Endodermal cell (in vitro differentiated cells): ENCODE data around the gene TDRD7. TPM values are rescaled to one million over a fixed set of nuclear protein-coding genes. Genes with fewer than 3 reads are reported as not detected.

Source experiments
- DNase-seq: peaks from one replicate; pipeline ENCODE4 v3.0.0-alpha.2; 2017
- H3K27ac ChIP-seq: 2 replicates; pipeline ENCODE4 v1.5.1; 2013; ENCODE audit warnings: mild to moderate bottlenecking, low read depth, low read length, moderate library complexity
- H3K27me3 ChIP-seq: 2 replicates; pipeline ENCODE4 v1.6.1; 2013; ENCODE audit warnings: mild to moderate bottlenecking, low read length, moderate library complexity; ENCODE audit not compliant: insufficient read depth, control insufficient read depth, poor library complexity, severe bottlenecking
- H3K36me3 ChIP-seq: 2 replicates; pipeline ENCODE4 v1.7.0; 2013; ENCODE audit warnings: mild to moderate bottlenecking, low read length, moderate library complexity; ENCODE audit not compliant: control insufficient read depth, insufficient read depth
- H3K4me1 ChIP-seq: one replicate; pipeline ENCODE4 v1.7.0; 2013; ENCODE audit warnings: low read length; ENCODE audit not compliant: control insufficient read depth, insufficient read depth
- H3K4me3 ChIP-seq: 2 replicates; pipeline ENCODE4 v1.5.1; 2013; ENCODE audit warnings: mild to moderate bottlenecking, low read length, moderate library complexity
- H3K9ac ChIP-seq: 2 replicates; pipeline ENCODE4 v1.6.1; 2013; ENCODE audit warnings: mild to moderate bottlenecking, low read length, moderate library complexity; ENCODE audit not compliant: poor library complexity, severe bottlenecking; ENCODE audit errors: extremely low read depth
- H3K9me3 ChIP-seq: 2 replicates; pipeline ENCODE4 v1.6.1; 2013; ENCODE audit warnings: mild to moderate bottlenecking, low read length, moderate library complexity; ENCODE audit not compliant: control insufficient read depth
- H3K27ac Mint-ChIP-seq: 2 replicates; pipeline ENCODE4 v1.8.0; 2020; ENCODE audit warnings: mixed read lengths
- H3K27me3 Mint-ChIP-seq: 2 replicates; pipeline ENCODE4 v1.8.0; 2021; ENCODE audit warnings: mild to moderate bottlenecking, mixed read lengths; ENCODE audit not compliant: insufficient read depth
- H3K36me3 Mint-ChIP-seq: 2 replicates; pipeline ENCODE4 v1.8.0; 2020; ENCODE audit warnings: low read depth, mixed read lengths
- H3K4me1 Mint-ChIP-seq: 2 replicates; pipeline ENCODE4 v1.8.0; 2020; ENCODE audit warnings: mixed read lengths
- H3K4me3 Mint-ChIP-seq: 2 replicates; pipeline ENCODE4 v1.8.0; 2020; ENCODE audit warnings: mild to moderate bottlenecking, moderate library complexity, mixed read lengths
- H3K9me3 Mint-ChIP-seq: 2 replicates; pipeline ENCODE4 v1.8.0; 2020; ENCODE audit warnings: mild to moderate bottlenecking, mixed read lengths
- WGBS, 2 experiments: methylation state at CpG; one replicate each; pipeline versions ENCODE4 v1.1.5 to v1.1.7; 2013; ENCODE audit warnings: missing lambda C conversion rate in 2 of 2, mixed read lengths in 1 of 2; ENCODE audit not compliant: insufficient coverage in 1 of 2, insufficient read length in 1 of 2; 5-methylcytosine and 5-hydroxymethylcytosine counted together
- total RNA-seq, 2 donors: library from RNA; stranded (reverse); fragmentation: NEBNext Ultra II Directional in 1 of 2; extraction: Animal tissue kit (Norgen Biotek cat#: 25700) in 1 of 2; gene quantifications; 2 replicates in 1 of 2; 3 replicates in 1 of 2; pipeline ENCODE4 v1.2.1, GENCODE V29; 2021
- TF ChIP-seq, protein P1 (sequence below): fragments of 200-600 bp; sonication (generic); conservative IDR thresholded peaks from 2 replicates; pipeline ENCODE4 v1.5.0; 2021; ENCODE audit warnings: antibody characterized with exemption, mild to moderate bottlenecking

TDRD7 gene
- total RNA-seq, 2 donors from 2014 or later, result 25.9 to 31.9 TPM

DNA sequence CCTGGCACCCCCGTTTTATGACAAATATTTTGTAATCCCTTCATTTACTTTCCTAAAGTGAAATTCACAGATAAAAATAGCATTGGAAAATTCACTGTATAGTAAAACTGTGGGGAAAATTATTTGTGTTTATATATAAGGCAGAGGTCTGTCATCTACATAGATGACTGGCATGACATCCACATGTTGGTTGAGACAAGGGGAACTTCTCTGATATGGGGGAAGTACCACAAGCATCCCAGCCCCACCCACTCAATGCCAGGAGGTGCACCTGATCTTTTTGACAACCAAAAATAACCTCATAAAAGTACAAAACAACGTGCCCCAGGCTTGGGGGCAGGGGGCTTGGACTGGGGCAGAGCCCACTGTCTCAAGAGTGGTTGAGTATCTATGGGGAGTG, 6.3 kb upstream of the TDRD7 start:
- 84% methylated on average over 2 of the region's 2 CpGs; no CpG with 5 or more reads in 1 of the 2 experiments for WGBS, 2 experiments
- Histone ChIP-seq H3K27me3 (no peaks in the 10 kb centered on the region), H3K9me3 (peaks cover 35% of the 10 kb centered on the region), H3K4me1 (peaks cover 5% of the 10 kb centered on the region), H3K36me3 (no peaks in the 10 kb centered on the region), H3K4me3 (peak overlapping the region; percentile 51), H3K9ac (no peak overlapping the region), H3K27ac (no peak overlapping the region)
- TF ChIP-seq, protein P1, sequence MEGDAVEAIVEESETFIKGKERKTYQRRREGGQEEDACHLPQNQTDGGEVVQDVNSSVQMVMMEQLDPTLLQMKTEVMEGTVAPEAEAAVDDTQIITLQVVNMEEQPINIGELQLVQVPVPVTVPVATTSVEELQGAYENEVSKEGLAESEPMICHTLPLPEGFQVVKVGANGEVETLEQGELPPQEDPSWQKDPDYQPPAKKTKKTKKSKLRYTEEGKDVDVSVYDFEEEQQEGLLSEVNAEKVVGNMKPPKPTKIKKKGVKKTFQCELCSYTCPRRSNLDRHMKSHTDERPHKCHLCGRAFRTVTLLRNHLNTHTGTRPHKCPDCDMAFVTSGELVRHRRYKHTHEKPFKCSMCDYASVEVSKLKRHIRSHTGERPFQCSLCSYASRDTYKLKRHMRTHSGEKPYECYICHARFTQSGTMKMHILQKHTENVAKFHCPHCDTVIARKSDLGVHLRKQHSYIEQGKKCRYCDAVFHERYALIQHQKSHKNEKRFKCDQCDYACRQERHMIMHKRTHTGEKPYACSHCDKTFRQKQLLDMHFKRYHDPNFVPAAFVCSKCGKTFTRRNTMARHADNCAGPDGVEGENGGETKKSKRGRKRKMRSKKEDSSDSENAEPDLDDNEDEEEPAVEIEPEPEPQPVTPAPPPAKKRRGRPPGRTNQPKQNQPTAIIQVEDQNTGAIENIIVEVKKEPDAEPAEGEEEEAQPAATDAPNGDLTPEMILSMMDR, result no peak
- Mint-ChIP-seq H3K27ac (no peak overlapping the region), H3K4me1 (peaks cover 20% of the 10 kb centered on the region), H3K27me3 (peaks cover 13% of the 10 kb centered on the region), H3K36me3 (no peaks in the 10 kb centered on the region), H3K9me3 (peaks cover 22% of the 10 kb centered on the region), H3K4me3 (no peak overlapping the region)
- no peak for DNase-seq

DNA sequence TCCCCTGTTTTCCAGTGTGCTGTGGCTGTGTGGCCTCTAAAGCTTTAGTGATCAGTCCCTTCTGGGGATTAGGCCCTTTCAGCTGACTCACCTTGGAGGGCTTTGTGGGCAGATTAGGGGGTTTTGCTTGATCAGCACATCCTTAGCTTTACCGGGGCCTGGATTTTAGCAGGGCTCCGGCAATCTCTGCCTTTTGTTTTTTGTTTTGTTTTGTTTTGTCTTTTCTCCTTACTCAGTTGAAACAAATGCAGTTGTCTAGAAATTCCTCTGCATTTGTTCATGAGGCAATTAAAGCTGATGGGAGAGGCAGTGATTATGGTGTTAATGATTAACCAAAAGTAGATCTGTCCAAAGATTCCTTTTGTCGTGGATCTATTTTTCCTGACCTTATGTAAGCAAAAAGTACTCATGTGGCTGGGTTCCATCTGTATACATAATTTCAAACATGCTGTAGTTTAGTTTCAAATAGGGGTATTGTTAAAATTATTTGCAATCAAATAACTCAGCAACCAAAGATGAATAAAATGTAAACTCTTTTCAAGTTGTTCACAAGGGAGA, 5.2 kb upstream of the TDRD7 start:
- peaks cover 5% of the 10 kb centered on the region for H3K4me1 ChIP-seq
- no peak overlapping the region for H3K4me3 Mint-ChIP-seq
- H3K27ac Mint-ChIP-seq, result peak overlapping the region; percentile 50

DNA sequence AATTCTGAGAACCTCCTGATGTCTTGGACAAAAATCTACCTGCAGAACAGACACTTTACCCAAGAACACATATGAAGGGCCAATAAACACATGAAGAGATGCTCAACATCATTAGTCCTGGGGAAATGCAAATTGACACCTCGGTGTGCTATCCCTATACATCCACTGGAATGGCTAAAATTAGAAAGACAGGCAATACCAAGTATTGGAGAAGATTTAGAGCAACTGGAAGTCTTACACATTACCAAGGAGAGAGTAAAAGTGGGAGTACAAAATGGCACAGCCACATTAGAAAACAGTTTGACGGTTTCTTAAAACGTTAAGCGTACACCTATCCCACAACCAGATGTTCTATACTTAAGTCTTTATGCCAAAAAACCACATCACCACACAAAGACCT, 3.3 kb upstream of the TDRD7 start:
- Histone ChIP-seq H3K27me3 (no peaks in the 10 kb centered on the region), H3K36me3 (no peaks in the 10 kb centered on the region), H3K4me3 (no peak overlapping the region), H3K9me3 (peaks cover 30% of the 10 kb centered on the region), H3K4me1 (peaks cover 5% of the 10 kb centered on the region), H3K27ac (no peak overlapping the region), H3K9ac (no peak overlapping the region)
- Mint-ChIP-seq H3K27ac (no peak overlapping the region), H3K9me3 (peaks cover 18% of the 10 kb centered on the region), H3K36me3 (no peaks in the 10 kb centered on the region), H3K27me3 (peaks cover 19% of the 10 kb centered on the region), H3K4me3 (no peak overlapping the region), H3K4me1 (peaks cover 31% of the 10 kb centered on the region)
- no peak for DNase-seq
- WGBS, 2 experiments, result 77% methylated on average over 4 of the region's 4 CpGs; no CpG with 5 or more reads in 1 of the 2 experiments
- TF ChIP-seq, protein P1, result no peak

More for the DNA sequence above, 5.2 kb upstream of the TDRD7 start:
- Histone ChIP-seq H3K27ac (no peak overlapping the region), H3K27me3 (no peaks in the 10 kb centered on the region), H3K36me3 (no peaks in the 10 kb centered on the region), H3K9ac (no peak overlapping the region), H3K4me3 (no peak overlapping the region), H3K9me3 (peaks cover 35% of the 10 kb centered on the region)
- H3K27me3 Mint-ChIP-seq, result peaks cover 19% of the 10 kb centered on the region
- no peaks in the 10 kb centered on the region for H3K36me3 Mint-ChIP-seq
- peaks cover 22% of the 10 kb centered on the region for H3K9me3 Mint-ChIP-seq
- DNase-seq, result no peak
- H3K4me1 Mint-ChIP-seq, result peaks cover 20% of the 10 kb centered on the region
- TF ChIP-seq, protein P1, result no peak
- 50 to 79% methylated on average over 1 to 3 of the region's 3 CpGs for WGBS, 2 experiments
